IPS-20b (cell line): ENCODE results near the gene KCNK4.
"Not testable (repeated sequence)": the region's sequence is repeated elsewhere in the genome, so short reads cannot be mapped to it uniquely, and the experiment has no call there.

ENCODE experiments used
- H3K27ac ChIP-seq: one replicate; pipeline ENCODE4 v1.5.1; 2013; ENCODE audit warnings: low read length
- H3K27me3 ChIP-seq: 2 replicates; pipeline ENCODE4 v1.6.1; 2013; ENCODE audit warnings: mild to moderate bottlenecking, low read length, inconsistent platforms; ENCODE audit not compliant: insufficient read depth
- H3K36me3 ChIP-seq: 2 replicates; pipeline ENCODE4 v1.6.1; 2013; ENCODE audit warnings: low read depth, mild to moderate bottlenecking, inconsistent platforms, low read length, moderate library complexity; ENCODE audit not compliant: insufficient read depth
- H3K4me1 ChIP-seq: 2 replicates; pipeline ENCODE4 v1.6.1; 2013; ENCODE audit warnings: mild to moderate bottlenecking, control low read depth, inconsistent platforms, low read length, moderate library complexity; ENCODE audit not compliant: insufficient read depth
- H3K4me3 ChIP-seq: 2 replicates; pipeline ENCODE4 v1.5.1; 2013; ENCODE audit warnings: mild to moderate bottlenecking, low read length, inconsistent platforms
- H3K9ac ChIP-seq: 2 replicates; pipeline ENCODE4 v1.6.1; 2013; ENCODE audit warnings: low read depth, mild to moderate bottlenecking, inconsistent platforms, low read length, moderate library complexity
- H3K9me3 ChIP-seq: 2 replicates; pipeline ENCODE4 v1.6.1; 2013; ENCODE audit warnings: mild to moderate bottlenecking, low read depth, low read length, inconsistent platforms; ENCODE audit not compliant: insufficient read depth

KCNK4 gene

DNA sequence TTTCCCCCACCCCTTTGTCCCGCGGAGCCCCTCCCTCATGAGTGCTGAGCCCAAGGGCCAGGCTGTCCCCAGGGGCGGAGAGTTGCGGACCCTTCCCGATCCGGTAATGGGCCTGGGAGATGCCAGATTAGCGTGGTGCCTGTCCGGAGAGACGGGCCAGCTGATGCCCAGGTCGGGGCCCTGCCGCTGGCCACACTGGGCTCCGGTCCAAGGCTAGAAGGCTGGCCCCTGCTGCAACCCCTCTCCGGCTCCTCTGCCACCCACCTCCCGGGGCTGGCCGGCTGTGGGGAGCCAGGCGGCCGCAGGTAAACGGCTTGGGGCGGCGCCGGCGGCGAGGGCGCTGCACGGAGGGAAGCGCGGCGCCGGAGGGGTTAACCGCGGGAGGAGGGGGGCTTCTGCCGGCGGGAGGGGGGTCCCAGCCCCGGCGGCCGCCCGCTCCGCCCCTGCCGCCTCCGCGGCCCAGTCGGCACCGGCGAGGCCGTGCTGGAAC is at the start of gene KCNK4:
TSS of gene KCNK4 (plus strand) at position 41 of the 490 bp plus-strand sequence. CDS start 1,717 bp downstream, outside the sequence.
- Histone ChIP-seq H3K9me3 (no peaks in the 10 kb centered on the region), H3K4me1 (no peaks in the 10 kb centered on the region), H3K4me3 (peak within 1 kb of the TSS; percentile 51; the same call in 1 of the 2 replicates), H3K9ac (no peak within 1 kb of the TSS), H3K36me3 (no peaks in the 10 kb centered on the region), H3K27me3 (peaks cover 86% of the 10 kb centered on the region), H3K27ac (no peak within 1 kb of the TSS)

DNA sequence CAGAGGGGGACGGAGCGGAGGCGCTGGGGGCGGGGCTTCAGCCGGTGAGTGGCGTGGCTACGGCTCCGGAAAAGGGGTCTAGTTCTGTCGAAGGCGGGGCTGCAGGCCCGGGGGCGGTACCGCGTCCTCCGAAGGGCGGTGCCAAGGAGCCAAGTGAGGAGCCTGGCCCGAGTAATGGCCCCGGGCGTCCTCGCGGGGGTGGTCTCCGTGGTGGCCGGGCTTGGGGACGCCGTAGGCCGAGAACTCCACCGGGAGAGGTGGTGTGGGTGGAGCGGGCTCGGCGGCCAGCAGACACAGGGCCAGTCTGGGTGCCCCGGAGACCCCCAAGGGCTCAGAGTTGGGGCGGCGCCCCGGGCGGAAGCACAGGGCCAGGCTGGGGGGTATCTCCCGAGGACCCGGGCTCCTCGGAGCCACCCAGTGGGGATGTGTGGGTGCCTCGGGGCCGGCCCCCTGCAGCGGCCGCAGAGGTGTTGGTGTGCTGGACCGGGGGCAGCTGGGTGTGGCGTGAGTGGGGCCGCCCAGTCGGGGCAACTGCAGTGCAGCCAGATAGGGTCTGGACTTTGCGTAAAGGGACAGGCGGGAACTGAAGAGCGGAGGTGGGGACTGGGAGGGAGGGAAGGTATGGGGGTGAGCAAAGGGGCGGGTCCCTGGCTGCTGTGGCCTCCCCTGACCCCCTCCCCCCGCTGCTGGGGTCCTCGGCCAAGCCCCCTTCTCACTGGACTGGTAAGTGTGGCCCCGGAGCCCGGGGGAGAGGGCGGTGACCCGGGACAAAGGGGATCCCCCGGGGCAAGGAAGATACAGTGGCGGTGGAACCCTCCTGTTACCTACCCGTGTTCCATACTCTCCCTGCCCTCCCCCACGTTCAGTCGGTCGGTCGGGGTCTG is 49.4 kb upstream of the KCNK4 start:
- H3K4me3 ChIP-seq: peak overlapping the region; percentile 83
- H3K9ac ChIP-seq: peak overlapping the region; percentile 92
- H3K9me3 ChIP-seq: no peaks in the 10 kb centered on the region
- H3K4me1 ChIP-seq: 0 out of 2 replicates have a peak, but pooled peaks cover 7% of the 10 kb centered on the region
- peaks cover 34% of the 10 kb centered on the region for H3K36me3 ChIP-seq
- H3K27me3 ChIP-seq: no peaks in the 10 kb centered on the region
- peak overlapping the region; percentile 74 for H3K27ac ChIP-seq

DNA sequence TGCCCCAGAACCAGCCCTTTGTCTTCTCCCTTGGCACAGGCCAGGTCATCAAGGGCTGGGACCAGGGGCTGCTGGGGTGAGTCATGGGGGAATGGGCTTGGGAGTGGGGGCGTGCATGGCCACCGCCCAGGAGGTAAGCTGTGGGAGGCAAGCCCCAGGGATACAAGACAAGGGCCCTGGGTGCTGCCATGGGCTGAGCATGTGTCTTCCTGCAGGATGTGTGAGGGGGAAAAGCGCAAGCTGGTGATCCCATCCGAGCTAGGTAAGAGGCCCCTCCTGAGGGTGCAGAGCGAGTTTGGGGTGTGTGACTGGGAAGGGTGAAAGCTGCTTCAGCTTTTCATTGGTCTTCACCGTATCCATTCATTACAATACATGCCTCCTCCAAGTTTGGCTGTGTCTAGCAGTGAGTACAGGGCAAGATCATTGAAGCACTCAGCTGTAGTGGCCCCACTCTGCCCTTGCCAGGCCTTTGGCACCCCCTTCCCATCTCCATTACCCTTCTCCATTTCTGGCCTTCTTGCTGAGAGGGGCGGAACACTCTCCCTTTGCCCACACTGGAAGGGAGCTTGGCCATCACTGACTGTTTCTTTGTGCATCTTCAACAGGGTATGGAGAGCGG is 47.8 kb upstream of the KCNK4 start:
- H3K9me3 ChIP-seq: no peaks in the 10 kb centered on the region
- no peak overlapping the region for H3K27ac ChIP-seq
- H3K9ac ChIP-seq: no peak overlapping the region
- H3K36me3 ChIP-seq: peaks cover 28% of the 10 kb centered on the region
- no peak overlapping the region for H3K4me3 ChIP-seq
- no peaks in the 10 kb centered on the region for H3K27me3 ChIP-seq
- peaks cover 15% of the 10 kb centered on the region; the same call in 1 of the 2 replicates for H3K4me1 ChIP-seq

DNA sequence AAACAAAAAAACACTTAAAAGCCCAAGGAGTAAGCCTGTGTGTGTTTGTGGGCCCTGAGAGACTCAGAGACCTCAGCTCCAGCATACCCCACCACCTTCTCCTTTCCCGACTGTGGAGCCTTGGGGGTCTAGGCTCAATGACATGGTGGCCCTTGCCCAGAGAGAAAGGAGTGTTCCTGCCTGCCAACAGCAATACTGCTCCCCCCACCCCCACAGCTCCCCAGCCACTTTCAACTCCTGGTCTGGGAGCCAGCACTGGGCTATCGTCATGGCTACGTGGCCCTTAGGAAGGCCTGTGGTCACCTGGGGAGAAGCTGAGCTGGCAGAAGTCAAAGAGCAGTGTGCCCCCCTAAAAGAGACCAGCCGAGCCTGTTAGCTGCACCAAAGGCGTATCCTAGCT is 47.0 kb upstream of the KCNK4 start:
- Histone ChIP-seq H3K27ac (no peak overlapping the region), H3K9me3 (no peaks in the 10 kb centered on the region), H3K4me3 (no peak overlapping the region), H3K4me1 (peaks cover 20% of the 10 kb centered on the region), H3K9ac (no peak overlapping the region), H3K36me3 (peaks cover 21% of the 10 kb centered on the region; the same call in 1 of the 2 replicates), H3K27me3 (no peaks in the 10 kb centered on the region)

DNA sequence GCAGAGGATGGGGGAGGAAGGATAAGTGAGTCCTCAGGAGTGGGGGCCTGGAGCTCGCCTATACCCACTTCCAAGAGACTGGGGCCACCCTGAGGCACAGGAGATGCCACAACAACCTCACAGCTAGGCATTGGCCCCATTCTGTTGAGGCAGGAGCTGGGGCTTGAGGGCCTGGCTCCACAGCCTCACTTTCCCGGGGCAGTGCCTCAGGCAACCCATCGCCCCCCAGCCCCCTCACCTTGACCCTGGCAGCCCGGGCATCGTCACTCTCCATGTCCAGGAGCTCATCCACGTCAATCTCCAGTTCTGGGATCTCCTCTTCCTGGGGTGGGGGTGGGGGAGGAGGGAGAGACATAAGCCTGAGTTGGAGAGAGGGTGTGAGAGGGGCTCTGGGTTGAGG is 46.1 kb upstream of the KCNK4 start:
- Histone ChIP-seq H3K27me3 (no peaks in the 10 kb centered on the region), H3K4me1 (peaks cover 25% of the 10 kb centered on the region), H3K9me3 (no peaks in the 10 kb centered on the region), H3K36me3 (peaks cover 21% of the 10 kb centered on the region; the same call in 1 of the 2 replicates), H3K4me3 (peak overlapping the region; percentile 95; the same call in 1 of the 2 replicates), H3K9ac (peak overlapping the region; percentile 95; the same call in 1 of the 2 replicates), H3K27ac (no peak overlapping the region)

DNA sequence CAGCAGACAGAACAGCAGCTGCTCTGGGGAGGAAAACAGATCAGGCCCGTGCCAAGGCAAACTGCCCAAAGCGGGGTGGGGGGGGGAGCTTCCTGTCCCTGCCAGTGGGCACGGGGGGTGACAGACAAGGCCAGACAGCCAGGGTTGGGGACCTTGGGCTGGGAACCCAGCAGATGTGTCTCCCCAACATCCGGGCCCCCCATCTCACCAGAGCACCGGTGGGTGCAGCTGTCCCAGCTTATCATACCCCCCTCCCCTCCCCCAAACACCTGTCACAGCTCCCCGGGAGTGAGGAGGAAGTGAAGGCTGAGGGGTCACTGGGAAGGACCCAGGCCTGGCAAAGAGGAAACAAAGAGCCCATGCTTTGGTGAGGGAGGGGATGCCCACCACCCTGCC is 45.7 kb upstream of the KCNK4 start:
- Histone ChIP-seq H3K9ac (peak overlapping the region; percentile 95; the same call in 1 of the 2 replicates), H3K9me3 (no peaks in the 10 kb centered on the region), H3K27ac (peak overlapping the region; percentile 88), H3K4me1 (peaks cover 25% of the 10 kb centered on the region), H3K27me3 (no peaks in the 10 kb centered on the region), H3K4me3 (peak overlapping the region; percentile 95), H3K36me3 (peaks cover 21% of the 10 kb centered on the region; the same call in 1 of the 2 replicates)

GRCh38 chr11:64245797-64246620 is 45.1 kb upstream of the KCNK4 start:
- peak overlapping the region; percentile 95 for H3K9ac ChIP-seq
- no peaks in the 10 kb centered on the region for H3K27me3 ChIP-seq
- peak overlapping the region; percentile 88 for H3K27ac ChIP-seq
- peaks cover 21% of the 10 kb centered on the region; the same call in 1 of the 2 replicates for H3K36me3 ChIP-seq
- H3K4me1 ChIP-seq: peaks cover 28% of the 10 kb centered on the region
- H3K4me3 ChIP-seq: peak overlapping the region; percentile 95
- H3K9me3 ChIP-seq: no peaks in the 10 kb centered on the region

DNA sequence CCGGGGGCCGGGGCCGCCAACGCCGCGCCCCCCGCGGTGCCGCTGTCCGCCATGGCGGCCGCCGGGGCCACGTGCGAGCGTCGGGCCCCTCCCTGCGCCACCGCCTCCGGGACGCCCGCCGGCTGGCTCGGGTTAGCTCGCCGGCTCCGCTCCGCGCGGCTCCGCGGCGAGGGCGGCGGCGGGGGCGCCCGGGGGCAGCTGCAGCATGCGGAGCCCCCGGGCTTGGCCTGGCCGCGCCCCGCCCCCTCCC is 44.6 kb upstream of the KCNK4 start:
- peak overlapping the region; percentile 95; the same call in 1 of the 2 replicates for H3K9ac ChIP-seq
- not testable (repeated sequence) for H3K9me3 ChIP-seq, H3K27ac ChIP-seq, H3K27me3 ChIP-seq
- peak overlapping the region; percentile 95; the same call in 1 of the 2 replicates for H3K4me3 ChIP-seq
- peaks cover 28% of the 10 kb centered on the region for H3K4me1 ChIP-seq
- peaks cover 21% of the 10 kb centered on the region; the same call in 1 of the 2 replicates for H3K36me3 ChIP-seq

GRCh38 chr11:64246871-64247728 is 44.0 kb upstream of the KCNK4 start, which contains the start of gene PPP1R14B:
TSS of gene PPP1R14B (minus strand) at chr11:64246943. CDS start at chr11:64246673, 270 bp downstream.
- Histone ChIP-seq H3K36me3 (peaks cover 21% of the 10 kb centered on the region; the same call in 1 of the 2 replicates), H3K9ac (peak within 1 kb of the TSS; percentile 95), H3K4me1 (peaks cover 28% of the 10 kb centered on the region), H3K4me3 (peak within 1 kb of the TSS; percentile 95), H3K9me3 (no peaks in the 10 kb centered on the region), H3K27ac (peak within 1 kb of the TSS; percentile 93), H3K27me3 (no peaks in the 10 kb centered on the region)

DNA sequence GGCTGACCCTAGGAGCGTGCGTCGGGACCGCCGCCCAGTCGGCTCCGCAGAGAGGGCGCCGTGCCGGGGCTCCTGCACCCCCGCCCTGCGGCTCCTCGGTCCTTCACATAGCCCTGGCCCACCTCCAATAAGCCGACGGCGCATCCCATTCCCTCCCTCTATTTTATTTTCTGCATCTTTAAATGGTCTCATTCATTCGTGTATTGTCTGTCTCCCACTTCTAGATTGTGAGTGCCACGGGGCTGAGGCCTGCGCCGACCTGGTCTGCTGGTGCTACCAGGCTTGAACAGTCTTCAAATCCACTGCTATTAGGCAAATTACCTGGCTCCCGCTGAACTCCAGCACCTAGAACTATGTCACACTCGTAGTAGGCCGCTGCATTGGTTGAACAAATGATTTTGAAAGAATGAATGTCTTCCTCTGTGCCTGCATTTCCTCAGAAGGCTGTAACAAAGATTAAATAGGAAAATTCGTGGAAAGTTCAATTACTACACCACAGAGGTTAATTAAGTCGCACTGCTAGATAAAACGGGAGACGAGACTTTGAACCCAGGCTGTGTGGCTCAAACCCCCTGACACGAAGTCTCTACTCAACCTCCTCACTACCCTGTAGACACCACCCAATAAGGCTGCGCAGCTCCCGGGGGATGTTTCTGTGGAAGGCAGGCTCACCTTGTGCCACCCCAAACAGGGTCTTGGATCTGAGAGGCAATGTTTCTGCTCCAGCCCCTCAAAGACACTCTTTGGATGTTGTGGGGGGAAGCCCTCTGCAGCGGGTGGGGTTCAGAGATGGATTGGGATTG is 43.2 kb upstream of the KCNK4 start:
- Histone ChIP-seq H3K27ac (peak overlapping the region; percentile 95), H3K4me3 (peak overlapping the region; percentile 94), H3K36me3 (peaks cover 21% of the 10 kb centered on the region; the same call in 1 of the 2 replicates), H3K9ac (peak overlapping the region; percentile 80; the same call in 1 of the 2 replicates), H3K27me3 (no peaks in the 10 kb centered on the region), H3K4me1 (peaks cover 28% of the 10 kb centered on the region), H3K9me3 (no peaks in the 10 kb centered on the region)
